Ectodermal cell (in vitro differentiated cells): Measurements from ENCODE around the gene TTBK2.

ENCODE experiments used
- H3K27ac ChIP-seq: 2 replicates; pipeline ENCODE4 v1.7.0; 2013; ENCODE audit warnings: mild to moderate bottlenecking, low read depth, low read length; ENCODE audit not compliant: insufficient read depth, poor library complexity, severe bottlenecking
- H3K27me3 ChIP-seq: 2 replicates; pipeline ENCODE4 v1.7.0; 2013; ENCODE audit warnings: mild to moderate bottlenecking, low read length; ENCODE audit not compliant: insufficient read depth, control insufficient read depth, poor library complexity, severe bottlenecking
- H3K36me3 ChIP-seq: one replicate; pipeline ENCODE4 v1.7.0; 2013; ENCODE audit warnings: low read length; ENCODE audit not compliant: control insufficient read depth, insufficient read depth
- H3K4me1 ChIP-seq: one replicate; pipeline ENCODE4 v1.7.0; 2013; ENCODE audit warnings: low read length; ENCODE audit not compliant: control insufficient read depth, insufficient read depth
- H3K4me3 ChIP-seq: 2 replicates; pipeline ENCODE4 v1.7.0; 2013; ENCODE audit warnings: low read depth, low read length, control low read depth; ENCODE audit not compliant: insufficient read depth
- H3K9me3 ChIP-seq: 2 replicates; pipeline ENCODE4 v1.7.0; 2013; ENCODE audit warnings: mild to moderate bottlenecking, low read length, moderate library complexity; ENCODE audit not compliant: control insufficient read depth
- WGBS, 2 experiments: methylation state at CpG; one replicate each; pipeline ENCODE4 v1.1.7; 2013; ENCODE audit warnings: missing lambda C conversion rate in 2 of 2; 5-methylcytosine and 5-hydroxymethylcytosine counted together

TTBK2 gene

GRCh38 chr15:42800731-42801474, 119.7 kb downstream of the TTBK2 start:
- H3K27ac ChIP-seq = no peak overlapping the region
- H3K27me3 ChIP-seq = no peaks in the 10 kb centered on the region
- H3K36me3 ChIP-seq = peaks cover 3% of the 10 kb centered on the region
- 89 to 90% methylated on average over 22 of the region's 22 CpGs for WGBS, 2 experiments
- no peaks in the 10 kb centered on the region for H3K4me1 ChIP-seq
- no peaks in the 10 kb centered on the region for H3K9me3 ChIP-seq
- H3K4me3 ChIP-seq = no peak overlapping the region

GRCh38 chr15:42798802-42799201, 121.8 kb downstream of the TTBK2 start:
- WGBS, 2 experiments = 93 to 94% methylated on average over 11 of the region's 11 CpGs
- H3K9me3 ChIP-seq = no peaks in the 10 kb centered on the region
- no peak overlapping the region for H3K4me3 ChIP-seq
- no peaks in the 10 kb centered on the region for H3K27me3 ChIP-seq
- no peaks in the 10 kb centered on the region for H3K4me1 ChIP-seq
- H3K27ac ChIP-seq = no peak overlapping the region
- peaks cover 3% of the 10 kb centered on the region for H3K36me3 ChIP-seq

- no peaks in the 10 kb centered on the region for H3K4me1 ChIP-seq
- H3K36me3 ChIP-seq = peaks cover 3% of the 10 kb centered on the region
- no peak overlapping the region for H3K4me3 ChIP-seq
- no peak overlapping the region for H3K27ac ChIP-seq
- H3K9me3 ChIP-seq = no peaks in the 10 kb centered on the region
- no peaks in the 10 kb centered on the region for H3K27me3 ChIP-seq
- WGBS, 2 experiments = 91 to 92% methylated on average over 5 of the region's 5 CpGs
Observed at GRCh38 chr15:42796955-42797782, 123.4 kb downstream of the TTBK2 start.

GRCh38 chr15:42788725-42789124, 131.9 kb downstream of the TTBK2 start:
- H3K27me3 ChIP-seq = no peaks in the 10 kb centered on the region
- H3K9me3 ChIP-seq = no peaks in the 10 kb centered on the region
- H3K4me3 ChIP-seq = no peak overlapping the region

GRCh38 chr15:42786978-42787377, 133.6 kb downstream of the TTBK2 start:
- Histone ChIP-seq H3K36me3 (peaks cover 6% of the 10 kb centered on the region), H3K4me1 (no peaks in the 10 kb centered on the region), H3K27me3 (no peaks in the 10 kb centered on the region), H3K4me3 (no peak overlapping the region), H3K9me3 (no peaks in the 10 kb centered on the region), H3K27ac (no peak overlapping the region)
- 95 to 97% methylated on average over 5 of the region's 5 CpGs for WGBS, 2 experiments

More at GRCh38 chr15:42788725-42789124, 131.9 kb downstream of the TTBK2 start:
- no peaks in the 10 kb centered on the region for H3K4me1 ChIP-seq
- H3K36me3 ChIP-seq = no peaks in the 10 kb centered on the region
- H3K27ac ChIP-seq = no peak overlapping the region

- Histone ChIP-seq H3K9me3 (no peaks in the 10 kb centered on the region), H3K27me3 (no peaks in the 10 kb centered on the region), H3K4me3 (no peak overlapping the region), H3K27ac (no peak overlapping the region), H3K36me3 (peaks cover 6% of the 10 kb centered on the region), H3K4me1 (no peaks in the 10 kb centered on the region)
- WGBS, 2 experiments = 94 to 99% methylated on average over 1 to 2 of the region's 2 CpGs
Observed at GRCh38 chr15:42785569-42785968, 135.0 kb downstream of the TTBK2 start.

GRCh38 chr15:42784705-42785104, 135.9 kb downstream of the TTBK2 start:
- 100% methylated on average over 1 of the region's 1 CpG for WGBS, 2 experiments
- Histone ChIP-seq H3K4me1 (no peaks in the 10 kb centered on the region), H3K27me3 (no peaks in the 10 kb centered on the region), H3K36me3 (peaks cover 6% of the 10 kb centered on the region), H3K27ac (no peak overlapping the region), H3K9me3 (no peaks in the 10 kb centered on the region), H3K4me3 (no peak overlapping the region)

- Histone ChIP-seq H3K27me3 (no peaks in the 10 kb centered on the region), H3K4me3 (no peak overlapping the region), H3K27ac (no peak overlapping the region), H3K36me3 (peaks cover 6% of the 10 kb centered on the region), H3K4me1 (no peaks in the 10 kb centered on the region), H3K9me3 (no peaks in the 10 kb centered on the region)
- WGBS, 2 experiments = 97 to 99% methylated on average over 4 of the region's 4 CpGs
Observed at GRCh38 chr15:42782716-42783115, 137.9 kb downstream of the TTBK2 start.

- Histone ChIP-seq H3K36me3 (peaks cover 6% of the 10 kb centered on the region), H3K4me1 (no peaks in the 10 kb centered on the region)
- 95 to 98% methylated on average over 2 of the region's 2 CpGs for WGBS, 2 experiments
Observed at GRCh38 chr15:42775416-42775815, 145.2 kb downstream of the TTBK2 start.

GRCh38 chr15:42772901-42773300, 147.7 kb downstream of the TTBK2 start:
- H3K4me3 ChIP-seq = no peak overlapping the region
- no peaks in the 10 kb centered on the region for H3K27me3 ChIP-seq
- no peak overlapping the region for H3K27ac ChIP-seq
- no peaks in the 10 kb centered on the region for H3K4me1 ChIP-seq
- H3K9me3 ChIP-seq = no peaks in the 10 kb centered on the region
- peaks cover 6% of the 10 kb centered on the region for H3K36me3 ChIP-seq
- WGBS, 2 experiments = 90 to 93% methylated on average over 2 of the region's 2 CpGs

More at GRCh38 chr15:42775416-42775815, 145.2 kb downstream of the TTBK2 start:
- H3K27ac ChIP-seq = no peak overlapping the region
- H3K9me3 ChIP-seq = no peaks in the 10 kb centered on the region
- H3K4me3 ChIP-seq = no peak overlapping the region
- H3K27me3 ChIP-seq = no peaks in the 10 kb centered on the region
